ENCODE results near the gene ABCC6. TPM values are rescaled to one million over a fixed set of nuclear protein-coding genes. Genes with fewer than 3 reads are reported as not detected.

Gene ABCC6
- total and polyA plus RNA-seq, 2 of the 13 experiments (the other 11 are each of a cell fraction or from before 2014, with no cell fraction given): 82.4 to 105 TPM

- TF ChIP-seq HBP1 (CRISPR knock-in tag; IDR thresholded peaks at IDR 0.05; ENCODE audit: low read depth) (no peak), ZNF18 (CRISPR knock-in tag; IDR thresholded peaks at IDR 0.05; ENCODE audit: insufficient replicate concordance) (no peak), ZKSCAN8 (CRISPR knock-in tag; IDR thresholded peaks at IDR 0.05; ENCODE audit: borderline replicate concordance) (peak; percentile 69; the same call in 1 of the 2 replicates), ZNF30 (CRISPR knock-in tag; IDR thresholded peaks at IDR 0.05) (no peak), ZFP37 (CRISPR knock-in tag; IDR thresholded peaks at IDR 0.05; ENCODE audit: borderline replicate concordance) (no peak), MXD1 (CRISPR knock-in tag; IDR thresholded peaks at IDR 0.05) (no peak), MZF1 (CRISPR knock-in tag; IDR thresholded peaks at IDR 0.05; ENCODE audit: borderline replicate concordance) (no peak), ZNF776 (CRISPR knock-in tag; IDR thresholded peaks at IDR 0.05) (no peak), HIC2 (CRISPR knock-in tag; IDR thresholded peaks at IDR 0.05; ENCODE audit: low read depth) (peak; percentile 73), ZNF652 (CRISPR knock-in tag; IDR thresholded peaks at IDR 0.05; ENCODE audit: borderline replicate concordance, low read depth) (no peak), RARA (CRISPR knock-in tag; IDR thresholded peaks at IDR 0.05) (peak; percentile 47; the same call in 1 of the 2 replicates), TBL1XR1 (IDR thresholded peaks at IDR 0.05; ENCODE audit: borderline replicate concordance, low read length, partially characterized antibody) (no peak), ELF1 (CRISPR knock-in tag; IDR thresholded peaks at IDR 0.05) (peak; percentile 64), ZNF160 (CRISPR knock-in tag; IDR thresholded peaks at IDR 0.05) (no peak), ZNF292 (CRISPR knock-in tag; IDR thresholded peaks at IDR 0.05; ENCODE audit: borderline replicate concordance, low read depth) (0 out of 2 replicates have a peak, but pooled peaks have one; percentile 73), NFYB (CRISPR knock-in tag; IDR thresholded peaks at IDR 0.05) (peak; percentile 64), ZNF562 (CRISPR knock-in tag; IDR thresholded peaks at IDR 0.05; ENCODE audit: borderline replicate concordance) (no peak), CAMTA2 (CRISPR knock-in tag; IDR thresholded peaks at IDR 0.05; ENCODE audit: borderline replicate concordance) (no peak), ZNF724P (CRISPR knock-in tag; IDR thresholded peaks at IDR 0.05; ENCODE audit: borderline replicate concordance) (peak; percentile 94), ZFP90 (CRISPR knock-in tag; IDR thresholded peaks at IDR 0.05; ENCODE audit: borderline replicate concordance) (no peak), ZNF512B (CRISPR knock-in tag; IDR thresholded peaks at IDR 0.05; ENCODE audit: borderline replicate concordance) (no peak), KMT2B (CRISPR knock-in tag; IDR thresholded peaks at IDR 0.05) (no peak), ARHGAP35 (CRISPR knock-in tag; IDR thresholded peaks at IDR 0.05; ENCODE audit: borderline replicate concordance) (no peak; the same call in 1 of the 2 replicates)
Measured at GRCh38 chr16:16149710-16150116, 73.6 kb downstream of the ABCC6 start (continued).

All from HepG2 (cell line).